Measurements from ENCODE around the gene SERPINC1.

DNA sequence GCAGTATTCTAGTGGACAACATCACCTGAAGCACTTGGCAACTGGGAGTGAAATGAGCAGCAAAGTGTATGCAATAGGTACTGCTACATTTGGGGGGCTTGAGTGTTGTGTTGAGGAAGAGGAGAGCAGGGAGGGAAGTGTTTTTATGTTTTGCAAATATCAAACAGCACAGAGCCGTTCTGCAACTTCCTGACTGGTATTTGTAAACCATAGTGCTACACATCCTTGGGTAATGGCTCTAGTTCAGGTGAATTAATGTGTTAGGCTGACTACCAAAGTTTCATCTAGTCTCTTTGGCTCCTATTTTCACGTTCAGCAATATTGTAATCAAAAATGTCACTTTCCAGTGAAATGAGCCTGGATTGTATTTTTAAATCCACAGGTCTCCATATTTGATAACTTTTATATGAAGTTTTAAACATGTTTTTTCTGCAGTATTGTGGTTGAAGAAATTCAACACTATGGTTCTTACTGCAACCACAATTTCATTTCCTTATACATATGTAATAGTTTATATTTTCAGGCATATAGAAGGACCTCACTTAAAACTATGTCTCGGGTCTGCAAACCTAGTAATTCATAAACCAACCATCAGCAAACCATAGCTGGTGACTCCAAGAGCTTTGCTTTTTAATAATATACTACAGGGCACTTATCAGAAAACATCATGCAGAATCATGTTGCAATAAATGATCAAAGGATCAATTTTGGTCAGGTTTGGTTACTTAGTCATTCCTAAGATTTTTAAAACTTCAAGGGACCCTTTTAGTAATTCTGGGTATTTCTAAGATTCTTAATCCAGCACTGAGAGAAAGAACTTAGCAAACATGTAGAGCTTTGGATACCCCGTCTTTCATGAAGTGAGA is 30.1 kb downstream of the SERPINC1 start:
- TF ChIP-seq POLR2A (IDR thresholded peaks at IDR 0.05; ENCODE audit: low read depth) = no peak
- TF ChIP-seq POLR2AphosphoS5 (IDR thresholded peaks at IDR 0.05) = no peak
- TF ChIP-seq, protein P1, sequence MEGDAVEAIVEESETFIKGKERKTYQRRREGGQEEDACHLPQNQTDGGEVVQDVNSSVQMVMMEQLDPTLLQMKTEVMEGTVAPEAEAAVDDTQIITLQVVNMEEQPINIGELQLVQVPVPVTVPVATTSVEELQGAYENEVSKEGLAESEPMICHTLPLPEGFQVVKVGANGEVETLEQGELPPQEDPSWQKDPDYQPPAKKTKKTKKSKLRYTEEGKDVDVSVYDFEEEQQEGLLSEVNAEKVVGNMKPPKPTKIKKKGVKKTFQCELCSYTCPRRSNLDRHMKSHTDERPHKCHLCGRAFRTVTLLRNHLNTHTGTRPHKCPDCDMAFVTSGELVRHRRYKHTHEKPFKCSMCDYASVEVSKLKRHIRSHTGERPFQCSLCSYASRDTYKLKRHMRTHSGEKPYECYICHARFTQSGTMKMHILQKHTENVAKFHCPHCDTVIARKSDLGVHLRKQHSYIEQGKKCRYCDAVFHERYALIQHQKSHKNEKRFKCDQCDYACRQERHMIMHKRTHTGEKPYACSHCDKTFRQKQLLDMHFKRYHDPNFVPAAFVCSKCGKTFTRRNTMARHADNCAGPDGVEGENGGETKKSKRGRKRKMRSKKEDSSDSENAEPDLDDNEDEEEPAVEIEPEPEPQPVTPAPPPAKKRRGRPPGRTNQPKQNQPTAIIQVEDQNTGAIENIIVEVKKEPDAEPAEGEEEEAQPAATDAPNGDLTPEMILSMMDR (IDR thresholded peaks at IDR 0.05) = no peak
